ENCODE results near the gene POLR3C.

POLR3C gene, protein sequence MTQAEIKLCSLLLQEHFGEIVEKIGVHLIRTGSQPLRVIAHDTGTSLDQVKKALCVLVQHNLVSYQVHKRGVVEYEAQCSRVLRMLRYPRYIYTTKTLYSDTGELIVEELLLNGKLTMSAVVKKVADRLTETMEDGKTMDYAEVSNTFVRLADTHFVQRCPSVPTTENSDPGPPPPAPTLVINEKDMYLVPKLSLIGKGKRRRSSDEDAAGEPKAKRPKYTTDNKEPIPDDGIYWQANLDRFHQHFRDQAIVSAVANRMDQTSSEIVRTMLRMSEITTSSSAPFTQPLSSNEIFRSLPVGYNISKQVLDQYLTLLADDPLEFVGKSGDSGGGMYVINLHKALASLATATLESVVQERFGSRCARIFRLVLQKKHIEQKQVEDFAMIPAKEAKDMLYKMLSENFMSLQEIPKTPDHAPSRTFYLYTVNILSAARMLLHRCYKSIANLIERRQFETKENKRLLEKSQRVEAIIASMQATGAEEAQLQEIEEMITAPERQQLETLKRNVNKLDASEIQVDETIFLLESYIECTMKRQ

DNA sequence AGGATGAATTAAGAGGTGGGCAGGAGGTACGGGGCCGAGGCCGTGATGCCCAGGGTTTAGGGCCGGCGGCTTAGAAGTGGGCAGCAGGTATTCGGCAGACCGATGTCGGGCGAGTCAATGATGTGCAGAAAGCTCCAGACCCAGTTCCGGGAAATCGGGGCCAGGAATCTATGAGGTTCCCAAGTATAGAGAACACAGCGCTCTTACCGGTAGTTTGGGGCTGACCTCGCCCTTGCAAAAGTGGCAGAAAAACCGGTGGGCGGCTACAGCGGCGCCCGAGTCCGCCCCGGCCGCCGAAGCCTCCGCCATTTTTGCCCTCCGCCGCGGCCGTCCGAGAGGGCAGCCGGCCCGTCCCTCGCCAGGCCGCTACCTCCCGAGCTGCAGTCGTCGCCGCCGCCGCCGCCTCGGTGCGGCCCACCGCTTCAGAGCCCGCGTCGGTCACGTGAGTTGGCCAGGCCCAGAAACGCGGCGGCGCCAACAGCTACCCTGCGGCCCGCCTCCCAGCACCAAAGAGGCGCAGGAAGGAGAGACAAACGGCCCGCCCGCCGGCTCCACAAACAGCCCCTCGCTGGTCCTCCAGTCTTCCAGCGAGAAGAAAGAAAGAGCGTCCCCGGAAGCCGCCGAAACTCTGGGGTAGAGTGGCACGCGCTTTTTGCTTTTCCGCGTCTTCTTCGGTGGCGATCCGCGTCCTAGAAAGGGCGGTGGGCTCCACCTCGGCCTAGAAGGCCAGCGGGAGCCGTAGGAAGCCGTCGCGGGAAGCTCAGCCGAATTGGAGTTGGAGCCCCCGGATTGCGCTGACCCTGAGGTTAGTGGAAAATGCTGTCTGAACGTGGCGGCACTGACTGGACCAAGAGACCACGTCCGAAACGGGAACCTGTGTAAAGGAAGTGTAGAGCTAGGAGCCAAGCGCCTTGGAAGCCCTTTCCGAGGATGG is at the start of gene POLR3C, which contains the start of gene RNF115:
TSS of gene POLR3C (plus strand) at position 636 of the 934 bp plus-strand sequence. CDS start 1,577 bp downstream, outside the sequence.
TSS of gene RNF115 (minus strand) at position 531 of the 934 bp plus-strand sequence. CDS start at position 309, 222 bp downstream.
- TF ChIP-seq, protein P1, sequence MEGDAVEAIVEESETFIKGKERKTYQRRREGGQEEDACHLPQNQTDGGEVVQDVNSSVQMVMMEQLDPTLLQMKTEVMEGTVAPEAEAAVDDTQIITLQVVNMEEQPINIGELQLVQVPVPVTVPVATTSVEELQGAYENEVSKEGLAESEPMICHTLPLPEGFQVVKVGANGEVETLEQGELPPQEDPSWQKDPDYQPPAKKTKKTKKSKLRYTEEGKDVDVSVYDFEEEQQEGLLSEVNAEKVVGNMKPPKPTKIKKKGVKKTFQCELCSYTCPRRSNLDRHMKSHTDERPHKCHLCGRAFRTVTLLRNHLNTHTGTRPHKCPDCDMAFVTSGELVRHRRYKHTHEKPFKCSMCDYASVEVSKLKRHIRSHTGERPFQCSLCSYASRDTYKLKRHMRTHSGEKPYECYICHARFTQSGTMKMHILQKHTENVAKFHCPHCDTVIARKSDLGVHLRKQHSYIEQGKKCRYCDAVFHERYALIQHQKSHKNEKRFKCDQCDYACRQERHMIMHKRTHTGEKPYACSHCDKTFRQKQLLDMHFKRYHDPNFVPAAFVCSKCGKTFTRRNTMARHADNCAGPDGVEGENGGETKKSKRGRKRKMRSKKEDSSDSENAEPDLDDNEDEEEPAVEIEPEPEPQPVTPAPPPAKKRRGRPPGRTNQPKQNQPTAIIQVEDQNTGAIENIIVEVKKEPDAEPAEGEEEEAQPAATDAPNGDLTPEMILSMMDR (IDR thresholded peaks at IDR 0.05; ENCODE audit: insufficient read depth, low read depth, low read length, missing control alignments) = no peak
- peak; percentile 95 for DNase-seq (ENCODE audit: low read depth)
- peak within 1 kb of the TSS; percentile 95 for H3K4me3 ChIP-seq (ENCODE audit: low read depth, low read length)

DNA sequence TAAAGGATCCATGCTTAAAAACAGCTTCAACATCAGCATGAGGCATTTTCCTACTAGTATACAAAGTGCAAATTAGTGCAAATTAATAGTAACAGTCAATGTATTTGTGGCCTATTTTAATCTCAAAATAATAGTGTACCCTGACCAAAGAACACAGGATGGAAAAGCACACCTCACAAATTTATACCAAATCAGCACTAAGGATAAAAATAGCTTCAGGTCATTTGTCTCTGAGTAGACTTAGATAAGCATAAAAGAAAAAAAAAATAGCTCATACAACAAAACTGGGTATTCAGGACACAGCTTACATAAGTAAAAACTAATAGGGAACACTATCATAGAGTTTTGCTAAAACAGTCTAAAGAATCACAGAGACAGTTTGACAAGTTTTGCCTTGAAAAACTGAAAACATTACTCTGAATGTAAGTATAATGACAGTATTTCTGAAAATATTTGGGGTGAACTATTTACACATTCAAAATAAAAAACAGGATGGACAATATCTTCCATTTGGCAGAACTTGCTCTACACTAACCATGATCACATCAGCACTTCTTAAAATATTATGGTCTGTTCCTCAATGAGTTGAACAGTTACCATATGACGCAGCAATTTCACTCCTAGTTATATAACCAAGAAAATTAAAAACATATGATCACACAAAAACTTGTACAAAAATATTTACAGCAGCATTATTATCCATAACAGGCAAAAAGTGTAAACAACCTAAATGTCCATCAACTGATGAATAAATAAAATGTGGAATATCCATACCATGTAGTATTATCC is 46.4 kb upstream of the POLR3C start:
- DNase-seq (ENCODE audit: low read depth) = no peak
- H3K4me3 ChIP-seq (ENCODE audit: low read depth, low read length) = no peak overlapping the region
- TF ChIP-seq, protein P1 (IDR thresholded peaks at IDR 0.05; ENCODE audit: insufficient read depth, low read depth, low read length, missing control alignments) = no peak

DNA sequence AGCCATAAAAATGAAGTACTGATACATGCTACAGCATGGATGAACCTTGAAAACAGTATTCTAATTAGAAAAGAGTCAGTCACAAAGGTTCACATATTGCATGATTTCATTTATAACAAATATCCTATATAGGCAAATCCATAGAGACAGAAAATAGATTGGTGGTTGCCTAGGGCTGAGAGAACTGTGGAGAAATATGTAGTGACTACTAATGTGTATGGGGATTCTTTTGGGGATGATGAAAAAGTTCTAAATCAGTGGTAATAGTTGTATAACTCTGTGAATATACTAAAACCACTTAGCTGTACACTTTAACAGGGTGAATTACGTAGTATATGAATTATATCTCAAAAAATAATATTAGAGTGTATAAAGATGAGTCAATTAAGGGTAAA is 45.9 kb upstream of the POLR3C start:
- no peak overlapping the region for H3K4me3 ChIP-seq (ENCODE audit: low read depth, low read length)
- DNase-seq (ENCODE audit: low read depth) = no peak
- TF ChIP-seq, protein P1 (IDR thresholded peaks at IDR 0.05; ENCODE audit: insufficient read depth, low read depth, low read length, missing control alignments) = no peak

DNA sequence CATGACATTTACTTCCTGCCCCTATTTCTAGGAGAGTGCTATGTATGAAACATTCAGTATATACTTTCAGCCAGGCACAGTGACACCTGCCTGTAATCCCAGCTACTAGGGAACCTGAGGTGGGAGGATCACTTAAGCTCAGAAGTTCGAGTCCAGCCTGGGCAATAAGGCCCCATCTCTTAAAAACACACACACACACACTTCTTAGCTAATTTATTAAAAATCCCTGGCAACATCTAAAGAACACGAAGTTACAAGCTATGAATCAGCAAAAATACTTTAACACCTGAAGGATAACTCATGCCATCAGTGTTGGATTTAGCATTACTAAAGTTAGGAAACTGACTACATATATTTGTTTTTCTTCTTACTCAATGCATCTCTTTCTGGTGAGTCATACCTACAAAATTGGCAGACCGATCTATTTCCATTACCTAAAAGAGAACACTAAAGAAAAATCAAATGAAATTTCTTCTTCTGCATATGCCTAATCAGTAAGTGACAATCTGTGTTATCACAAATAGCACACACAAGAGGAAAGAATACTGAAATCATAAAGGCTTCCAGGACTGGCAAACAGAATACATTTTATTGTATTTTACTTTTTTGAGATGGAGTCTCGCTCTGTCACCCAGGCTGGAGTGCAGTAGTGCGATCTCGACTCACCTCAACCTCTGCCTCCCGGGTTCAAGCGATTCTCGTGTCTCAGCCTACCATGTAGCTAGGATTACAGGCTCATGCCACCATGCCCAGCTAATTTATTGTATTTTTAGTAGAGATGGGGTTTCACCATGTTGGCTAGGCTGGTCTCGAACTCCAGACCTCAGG is 41.5 kb upstream of the POLR3C start:
- no peak overlapping the region for H3K4me3 ChIP-seq (ENCODE audit: low read depth, low read length)
- TF ChIP-seq, protein P1 (IDR thresholded peaks at IDR 0.05; ENCODE audit: insufficient read depth, low read depth, low read length, missing control alignments) = no peak
- no peak for DNase-seq (ENCODE audit: low read depth)

DNA sequence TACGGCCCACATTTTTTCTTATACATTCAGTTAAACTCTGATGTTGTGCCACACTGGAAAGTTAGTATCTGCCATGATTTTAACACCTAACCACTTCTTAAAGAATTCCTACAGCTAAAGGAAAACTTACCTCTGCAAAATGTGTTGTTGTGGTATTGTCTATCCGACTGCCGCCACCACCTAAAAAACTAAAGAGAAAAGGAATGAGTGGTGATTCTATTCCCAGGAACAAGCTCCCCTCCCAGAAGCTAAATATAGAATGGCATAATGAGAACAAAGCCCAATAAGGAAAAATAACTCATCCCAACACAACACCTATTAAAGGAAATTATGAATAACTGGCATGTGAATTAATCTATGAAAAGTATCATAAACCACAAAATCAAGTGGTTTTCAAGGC is 39.6 kb upstream of the POLR3C start:
- H3K4me3 ChIP-seq (ENCODE audit: low read depth, low read length) = no peak overlapping the region
- TF ChIP-seq, protein P1 (IDR thresholded peaks at IDR 0.05; ENCODE audit: insufficient read depth, low read depth, low read length, missing control alignments) = no peak
- DNase-seq (ENCODE audit: low read depth) = no peak
